LNCaP clone FGC (cell line): Measurements from ENCODE around the gene MRPL11.
"Not testable (repeated sequence)": the region's sequence is repeated elsewhere in the genome, so short reads cannot be mapped to it uniquely, and the experiment has no call there.

Experiments used
- DNase-seq: peaks from one replicate; pipeline ENCODE4 v3.0.0-alpha.2; 2011; ENCODE audit warnings: low read depth
- H3K4me3 ChIP-seq: 2 replicates; pipeline ENCODE4 v1.5.1; 2011; ENCODE audit warnings: mild to moderate bottlenecking, low read depth, low read length, control low read depth
- CTCF ChIP-seq: IDR thresholded peaks from 2 replicates; pipeline ENCODE4 v1.5.1; 2012; ENCODE audit warnings: mild to moderate bottlenecking; ENCODE audit not compliant: control insufficient read depth, insufficient read depth; ENCODE audit errors: extremely low read depth

Gene MRPL11

GRCh38 chr11:66443602-66444001 is 5.0 kb upstream of the MRPL11 start:
- no peak overlapping the region for H3K4me3 ChIP-seq
- TF ChIP-seq CTCF = no peak
- peak; percentile 14 for DNase-seq

GRCh38 chr11:66440940-66441282 is 2.3 kb upstream of the MRPL11 start:
- not testable (repeated sequence) for H3K4me3 ChIP-seq

GRCh38 chr11:66440101-66440939 is 1.7 kb upstream of the MRPL11 start:
- not testable (repeated sequence) for DNase-seq, H3K4me3 ChIP-seq

More at GRCh38 chr11:66440940-66441282, 2.3 kb upstream of the MRPL11 start:
- DNase-seq = not testable (repeated sequence)

GRCh38 chr11:66437979-66438503 is 607 bp downstream of the MRPL11 start:
- no peak for TF ChIP-seq CTCF
- H3K4me3 ChIP-seq = peak overlapping the region; percentile 96
- no peak for DNase-seq

- no peak for TF ChIP-seq CTCF
- H3K4me3 ChIP-seq = no peak overlapping the region
- no peak for DNase-seq
Measured at GRCh38 chr11:66432597-66432996, 6.1 kb downstream of the MRPL11 start.

- DNase-seq, H3K4me3 ChIP-seq: not testable (repeated sequence)
Measured at GRCh38 chr11:66431871-66432329, 6.7 kb downstream of the MRPL11 start.

- H3K4me3 ChIP-seq, DNase-seq: not testable (repeated sequence)
Measured at GRCh38 chr11:66431287-66431686, 7.4 kb downstream of the MRPL11 start.

- H3K4me3 ChIP-seq = no peak overlapping the region
- DNase-seq = no peak
- TF ChIP-seq CTCF = peak; percentile 94
Measured at GRCh38 chr11:66429983-66430602, 8.6 kb downstream of the MRPL11 start.

- H3K4me3 ChIP-seq = no peak overlapping the region
- no peak for TF ChIP-seq CTCF
- no peak for DNase-seq
Measured at GRCh38 chr11:66428933-66429332, 9.7 kb downstream of the MRPL11 start.
